NT2/D1 (cell line): ENCODE data around the gene LAMC1.

ENCODE experiments used
- SUZ12 ChIP-seq: IDR thresholded peaks from 2 replicates; pipeline ENCODE4 v1.6.1; 2011; ENCODE audit not compliant: insufficient read length, insufficient read depth; ENCODE audit errors: extremely low read depth
- YY1 ChIP-seq: IDR thresholded peaks from 2 replicates; pipeline ENCODE4 v1.6.1; 2011; ENCODE audit not compliant: insufficient read length, insufficient read depth
- ZNF274 ChIP-seq: IDR thresholded peaks from 2 replicates; pipeline ENCODE4 v1.6.1; 2011; ENCODE audit warnings: mild to moderate bottlenecking, low read depth, low read length

GRCh38 chr1:183075861-183076260, 52.6 kb downstream of the LAMC1 start:
- TF ChIP-seq SUZ12 (no peak), YY1 (no peak), ZNF274 (no peak)
